Psoas muscle (tissue), 8 donors: ENCODE results near the gene ZNF771. TPM values are rescaled to one million over a fixed set of nuclear protein-coding genes. Genes with fewer than 3 reads are reported as not detected.
A peak's percentile ranks its signal among the peaks of the same experiment; 100 is the strongest.

Source experiments
- ATAC-seq, 4 donors: fragments of 200-7000 bp; cut with Tn5 transposase; one replicate each; pipeline ENCODE4 v1.9.1; 2020; ENCODE audit warnings: moderate library complexity in 3 of 4, mild to moderate bottlenecking in 2 of 4
- DNase-seq, 2 donors: peaks; one replicate each; pipeline ENCODE4 v3.0.0-alpha.2; 2020
- H3K27ac ChIP-seq: fragments of 200-600 bp; one replicate; pipeline ENCODE4 v1.8.0; 2022
- H3K27me3 ChIP-seq, 3 donors: fragments of 200-600 bp in 1 of 3; one replicate each; pipeline versions ENCODE4 v1.6.1 to v1.8.0; 2013 to 2022; ENCODE audit warnings: low read length in 2 of 3, mild to moderate bottlenecking in 2 of 3, moderate library complexity in 1 of 3; ENCODE audit not compliant: insufficient read depth in 3 of 3
- H3K36me3 ChIP-seq, 2 donors: fragments of 200-600 bp in 1 of 2; one replicate each; pipeline versions ENCODE4 v1.6.1 to v1.8.0; 2013 to 2022; ENCODE audit warnings: low read depth in 1 of 2, mild to moderate bottlenecking in 1 of 2, moderate library complexity in 1 of 2; ENCODE audit not compliant: insufficient read depth in 1 of 2
- H3K4me1 ChIP-seq: fragments of 200-600 bp; one replicate; pipeline ENCODE4 v1.8.0; 2022
- H3K4me3 ChIP-seq: fragments of 200-600 bp; one replicate; pipeline ENCODE4 v1.8.0; 2022; ENCODE audit warnings: mild to moderate bottlenecking
- H3K9me3 ChIP-seq: fragments of 200-600 bp; one replicate; pipeline ENCODE4 v1.8.0; 2022
- WGBS, 3 donors: extraction: QIAGEN DNeasy Blood & Tissue Kit; methylation state at CpG; one replicate each; pipeline versions ENCODE4 v1.1.6 to v1.1.7; 2013; 5-methylcytosine and 5-hydroxymethylcytosine counted together
- intact Hi-C, 2 donors: fragments of 100-400 bp; cut with DNase I; formaldehyde crosslinking; loops; one replicate each; pipeline versions ENCODE4 v1.11.0 to v1.14.2; 2022
- polyA plus RNA-seq, 3 donors: library from polyadenylated mRNA; stranded (reverse); fragments of 200-250 nt; gene quantifications; one replicate each; pipeline ENCODE4 v1.2.3, GENCODE V29; 2013
- total RNA-seq, 4 donors: library from RNA; stranded (reverse); fragmentation: NEBNext Ultra II Directional in 2 of 4; extraction: Animal tissue kit (Norgen Biotek cat#: 25700) in 2 of 4; gene quantifications; one replicate each; pipeline versions ENCODE4 v1.2.1 to v1.2.4, GENCODE V29; 2021 to 2023
- TF ChIP-seq, protein P1 (sequence below): fragments of 200-600 bp; IDR thresholded peaks from one replicate; pipeline ENCODE4 v1.8.0; 2022; ENCODE audit warnings: antibody characterized with exemption
- donor health status: healthy with polysubstance abuse.
- donor health status: DM: no; HTN: no; CAD: no; lungs with moderate emphysema.
- donor health status: Bipolar disorder and iron deficiency.
- donor health status: healthy.
- donor health status: DM: yes; HTN: yes; CAD: no.
- donor health status: DM: no; HTN: no; CAD: no.
- donor health status: DM: no; HTN: no; CAD: no.
- donor health status: DM: yes; HTN: yes; CAD: no.

Gene ZNF771
- total and polyA plus RNA-seq, 7 donors = 4.8 to 14.6 (median 7.4) TPM

- intact Hi-C loops = no loop called here
- no peak for ATAC-seq
- 61 to 66% (median 62%) methylated on average over 30 to 31 of the region's 31 CpGs for WGBS, 3 donors
Measured at GRCh38 chr16:30418350-30419181, 11.2 kb downstream of the ZNF771 start.

GRCh38 chr16:30421010-30421409, 13.6 kb downstream of the ZNF771 start:
- no peak overlapping the region for H3K4me3 ChIP-seq
- peaks cover 7 to 37% of the 10 kb centered on the region in 2 donors for H3K36me3 ChIP-seq
- no peaks in the 10 kb centered on the region for H3K9me3 ChIP-seq
- no peak for DNase-seq
- no peaks in the 10 kb centered on the region for H3K27me3 ChIP-seq
- WGBS, 3 donors = 72 to 77% (median 74%) methylated on average over 5 of the region's 5 CpGs
- intact Hi-C loops = no loop called here
- TF ChIP-seq, protein P1, sequence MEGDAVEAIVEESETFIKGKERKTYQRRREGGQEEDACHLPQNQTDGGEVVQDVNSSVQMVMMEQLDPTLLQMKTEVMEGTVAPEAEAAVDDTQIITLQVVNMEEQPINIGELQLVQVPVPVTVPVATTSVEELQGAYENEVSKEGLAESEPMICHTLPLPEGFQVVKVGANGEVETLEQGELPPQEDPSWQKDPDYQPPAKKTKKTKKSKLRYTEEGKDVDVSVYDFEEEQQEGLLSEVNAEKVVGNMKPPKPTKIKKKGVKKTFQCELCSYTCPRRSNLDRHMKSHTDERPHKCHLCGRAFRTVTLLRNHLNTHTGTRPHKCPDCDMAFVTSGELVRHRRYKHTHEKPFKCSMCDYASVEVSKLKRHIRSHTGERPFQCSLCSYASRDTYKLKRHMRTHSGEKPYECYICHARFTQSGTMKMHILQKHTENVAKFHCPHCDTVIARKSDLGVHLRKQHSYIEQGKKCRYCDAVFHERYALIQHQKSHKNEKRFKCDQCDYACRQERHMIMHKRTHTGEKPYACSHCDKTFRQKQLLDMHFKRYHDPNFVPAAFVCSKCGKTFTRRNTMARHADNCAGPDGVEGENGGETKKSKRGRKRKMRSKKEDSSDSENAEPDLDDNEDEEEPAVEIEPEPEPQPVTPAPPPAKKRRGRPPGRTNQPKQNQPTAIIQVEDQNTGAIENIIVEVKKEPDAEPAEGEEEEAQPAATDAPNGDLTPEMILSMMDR = no peak
- H3K27ac ChIP-seq = no peak overlapping the region
- H3K4me1 ChIP-seq = no peaks in the 10 kb centered on the region
- ATAC-seq = no peak

More at GRCh38 chr16:30418350-30419181, 11.2 kb downstream of the ZNF771 start:
- peak overlapping the region; percentile 82 for H3K27ac ChIP-seq
- peak overlapping the region; percentile 72 for H3K4me3 ChIP-seq
- no peak for DNase-seq
- no peaks in the 10 kb centered on the region for H3K9me3 ChIP-seq
- TF ChIP-seq, protein P1 = no peak
- H3K4me1 ChIP-seq = no peaks in the 10 kb centered on the region
- no peaks in the 10 kb centered on the region for H3K27me3 ChIP-seq
- peaks cover 3 to 34% of the 10 kb centered on the region in 2 donors for H3K36me3 ChIP-seq

DNA sequence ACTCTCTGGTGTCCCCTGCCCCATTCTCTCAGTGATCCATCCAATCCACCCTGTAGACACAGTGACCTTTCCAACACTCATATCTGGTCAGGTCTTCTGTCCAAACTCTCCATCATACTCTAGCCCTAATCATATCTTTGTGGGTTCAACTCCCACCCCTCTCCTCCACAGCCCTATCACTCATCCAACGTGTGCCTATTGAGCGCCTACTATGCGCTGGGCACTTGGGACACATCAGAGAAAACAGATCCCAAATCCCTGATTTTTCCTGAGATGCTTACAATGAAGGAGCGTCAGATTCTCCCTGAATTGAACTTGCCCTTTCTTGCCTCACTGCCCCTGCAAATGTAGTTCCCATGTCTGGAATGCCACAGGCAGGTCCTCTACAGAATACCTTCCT, 20.6 kb downstream of the ZNF771 start:
- intact Hi-C loops = no loop called here

DNA sequence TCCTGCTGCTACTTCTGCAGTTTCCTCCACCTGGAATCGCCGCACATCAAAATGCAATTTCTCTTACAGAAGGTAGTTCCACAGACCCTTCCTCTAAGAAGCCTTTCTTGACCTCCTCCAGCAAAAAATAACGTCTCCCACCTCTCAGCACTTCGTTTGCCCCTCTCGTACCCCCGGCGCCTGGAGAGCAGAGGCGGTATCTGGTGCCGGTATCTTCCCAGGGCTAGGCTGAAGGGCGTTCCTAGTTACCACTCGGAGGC, 21.9 kb downstream of the ZNF771 start:
- Histone ChIP-seq H3K9me3 (no peaks in the 10 kb centered on the region), H3K4me1 (peaks cover 18% of the 10 kb centered on the region), H3K27me3 (no peaks in the 10 kb centered on the region), H3K36me3 (peaks cover 0 to 23% of the 10 kb centered on the region in 2 donors), H3K27ac (peak overlapping the region; percentile 58), H3K4me3 (peak overlapping the region; percentile 73)
- TF ChIP-seq, protein P1 = no peak
- 1 to 5% (median 2%) methylated on average over 11 of the region's 11 CpGs for WGBS, 3 donors
- DNase-seq (no peak), ATAC-seq (no peak)
- intact Hi-C loops = loop anchor here in 1 of 2 donors (1.0 kb wide), 1 partner anchor 106 kb away; no protein-coding TSS in a partner anchor

More for the DNA sequence above, 20.6 kb downstream of the ZNF771 start:
- no peaks in the 10 kb centered on the region for H3K9me3 ChIP-seq
- WGBS, 3 donors = 91 to 96% (median 93%) methylated on average over 4 of the region's 4 CpGs
- peaks cover 18% of the 10 kb centered on the region for H3K4me1 ChIP-seq
- DNase-seq (no peak), ATAC-seq (no peak)
- no peak overlapping the region for H3K4me3 ChIP-seq
- H3K27ac ChIP-seq = no peak overlapping the region
- no peaks in the 10 kb centered on the region for H3K27me3 ChIP-seq
- peaks cover 4 to 36% of the 10 kb centered on the region in 2 donors for H3K36me3 ChIP-seq
- TF ChIP-seq, protein P1 = no peak
